Measurements from ENCODE around the gene RXFP1. TPM values are rescaled to one million over a fixed set of nuclear protein-coding genes. Genes with fewer than 3 reads are reported as not detected.

RXFP1 gene
- total RNA-seq, 1 experiment from 2014 or later, result 0.48 TPM

DNA sequence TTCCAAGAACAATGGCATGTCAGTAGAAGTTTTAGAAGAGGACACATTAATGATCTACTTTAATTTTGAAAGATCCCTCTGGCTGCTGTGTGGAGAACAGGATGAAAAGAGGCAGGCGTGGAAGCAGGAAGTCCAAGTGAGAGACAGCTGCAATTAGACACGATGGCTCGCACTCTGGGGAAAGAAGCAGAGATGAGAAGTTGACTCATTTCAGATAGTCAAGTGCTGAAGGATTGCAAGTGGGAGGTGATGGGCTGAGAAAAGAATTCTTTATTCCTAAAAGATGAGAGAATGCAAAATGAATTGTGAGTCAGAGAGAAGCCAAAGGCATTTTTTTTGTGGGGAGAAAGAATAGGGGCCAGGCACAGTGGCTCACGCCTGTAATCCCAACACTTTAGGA is 16.5 kb downstream of the RXFP1 start (continued):
- TF ChIP-seq ZNF281 (CRISPR knock-in tag; IDR thresholded peaks at IDR 0.05), result no peak
- no peak for TF ChIP-seq CREB1 (CRISPR knock-in tag; IDR thresholded peaks at IDR 0.05)

- POLR2A ChIA-PET, result no interaction called here
- ATAC-seq, result no peak
Observed at GRCh38 chr4:158538911-158539310, 17.2 kb downstream of the RXFP1 start.

DNA sequence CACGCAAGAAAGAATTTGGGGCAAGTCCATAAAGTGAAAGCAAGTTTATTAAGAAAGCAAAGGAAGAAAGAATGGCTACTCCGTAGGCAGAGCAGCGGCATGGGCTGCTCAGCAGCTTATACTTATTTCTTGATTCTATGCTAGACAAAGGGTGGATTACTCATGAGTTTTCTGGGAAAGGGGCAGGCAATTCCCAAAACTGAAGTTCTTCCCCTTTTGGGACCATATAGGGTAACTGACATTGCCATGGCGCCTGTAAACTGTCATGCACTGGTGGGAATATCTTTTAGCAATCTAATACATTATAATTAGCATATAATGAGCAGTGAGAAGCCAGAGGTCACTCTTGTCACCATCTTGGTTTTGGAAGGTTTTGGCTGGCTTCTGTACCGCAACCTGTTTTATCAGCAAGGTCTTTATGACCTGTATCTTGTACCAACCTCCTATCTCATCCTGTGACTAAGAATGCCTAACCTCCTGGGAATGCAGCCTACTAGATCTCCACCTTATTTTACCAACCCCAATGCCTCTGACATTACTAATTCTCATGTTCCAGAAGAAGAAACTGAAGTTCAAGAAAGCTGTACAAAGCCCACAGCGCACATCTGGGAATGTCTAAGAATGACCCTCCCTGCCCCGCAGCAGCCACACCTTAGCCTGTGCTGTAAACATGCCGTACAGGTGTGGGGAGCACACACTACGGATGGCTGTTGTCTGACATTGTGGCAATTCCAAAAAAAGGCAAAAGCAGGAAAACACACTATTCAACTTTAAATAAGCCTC is 18.6 kb downstream of the RXFP1 start:
- Mint-ChIP-seq H3K4me3 (no peak overlapping the region), H3K4me1 (peaks cover 20% of the 10 kb centered on the region), H3K36me3 (peaks cover 1% of the 10 kb centered on the region; the same call in 1 of the 2 replicates), H3K27me3 (ENCODE audit: low read depth) (no peaks in the 10 kb centered on the region), H3K9me3 (peaks cover 2% of the 10 kb centered on the region; the same call in 1 of the 2 replicates), H3K27ac (no peak overlapping the region)
- DNase-seq (ENCODE audit: low spot score) (no peak), ATAC-seq (no peak)
- ChIA-PET POLR2A (no interaction called here), CTCF (no interaction called here)
- TF ChIP-seq SMAD3 (CRISPR knock-in tag; IDR thresholded peaks at IDR 0.05; ENCODE audit: borderline replicate concordance) (no peak), JAZF1 (CRISPR knock-in tag; IDR thresholded peaks at IDR 0.05) (no peak)
- TF ChIP-seq, protein P1, sequence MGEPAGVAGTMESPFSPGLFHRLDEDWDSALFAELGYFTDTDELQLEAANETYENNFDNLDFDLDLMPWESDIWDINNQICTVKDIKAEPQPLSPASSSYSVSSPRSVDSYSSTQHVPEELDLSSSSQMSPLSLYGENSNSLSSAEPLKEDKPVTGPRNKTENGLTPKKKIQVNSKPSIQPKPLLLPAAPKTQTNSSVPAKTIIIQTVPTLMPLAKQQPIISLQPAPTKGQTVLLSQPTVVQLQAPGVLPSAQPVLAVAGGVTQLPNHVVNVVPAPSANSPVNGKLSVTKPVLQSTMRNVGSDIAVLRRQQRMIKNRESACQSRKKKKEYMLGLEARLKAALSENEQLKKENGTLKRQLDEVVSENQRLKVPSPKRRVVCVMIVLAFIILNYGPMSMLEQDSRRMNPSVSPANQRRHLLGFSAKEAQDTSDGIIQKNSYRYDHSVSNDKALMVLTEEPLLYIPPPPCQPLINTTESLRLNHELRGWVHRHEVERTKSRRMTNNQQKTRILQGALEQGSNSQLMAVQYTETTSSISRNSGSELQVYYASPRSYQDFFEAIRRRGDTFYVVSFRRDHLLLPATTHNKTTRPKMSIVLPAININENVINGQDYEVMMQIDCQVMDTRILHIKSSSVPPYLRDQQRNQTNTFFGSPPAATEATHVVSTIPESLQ (CRISPR knock-in tag; IDR thresholded peaks at IDR 0.05), result no peak

More at GRCh38 chr4:158538911-158539310, 17.2 kb downstream of the RXFP1 start:
- DNase-seq (ENCODE audit: low spot score), result no peak
- Mint-ChIP-seq H3K4me1 (peaks cover 23% of the 10 kb centered on the region), H3K27me3 (ENCODE audit: low read depth) (no peaks in the 10 kb centered on the region), H3K36me3 (no peaks in the 10 kb centered on the region), H3K4me3 (no peak overlapping the region), H3K9me3 (no peaks in the 10 kb centered on the region), H3K27ac (no peak overlapping the region)
- CTCF ChIA-PET, result no interaction called here
- TF ChIP-seq ZNF232 (CRISPR knock-in tag; IDR thresholded peaks at IDR 0.05) (no peak), GTF2I (CRISPR knock-in tag; conservative IDR thresholded peaks at IDR 0.05) (no peak), ZNF317 (CRISPR knock-in tag; IDR thresholded peaks at IDR 0.05; ENCODE audit: borderline replicate concordance, low read depth) (no peak), RORB (CRISPR knock-in tag; IDR thresholded peaks at IDR 0.05) (no peak), JUN (CRISPR knock-in tag; IDR thresholded peaks at IDR 0.05) (no peak), FOXK1 (CRISPR knock-in tag; IDR thresholded peaks at IDR 0.05) (no peak), MAX (CRISPR knock-in tag; IDR thresholded peaks at IDR 0.05) (no peak), ZNF263 (CRISPR knock-in tag; IDR thresholded peaks at IDR 0.05; ENCODE audit: low read depth) (no peak), TEAD4 (CRISPR knock-in tag; IDR thresholded peaks at IDR 0.05) (no peak), NFYB (CRISPR knock-in tag; conservative IDR thresholded peaks at IDR 0.05; ENCODE audit: low read depth) (no peak)
- TF ChIP-seq, protein P2, sequence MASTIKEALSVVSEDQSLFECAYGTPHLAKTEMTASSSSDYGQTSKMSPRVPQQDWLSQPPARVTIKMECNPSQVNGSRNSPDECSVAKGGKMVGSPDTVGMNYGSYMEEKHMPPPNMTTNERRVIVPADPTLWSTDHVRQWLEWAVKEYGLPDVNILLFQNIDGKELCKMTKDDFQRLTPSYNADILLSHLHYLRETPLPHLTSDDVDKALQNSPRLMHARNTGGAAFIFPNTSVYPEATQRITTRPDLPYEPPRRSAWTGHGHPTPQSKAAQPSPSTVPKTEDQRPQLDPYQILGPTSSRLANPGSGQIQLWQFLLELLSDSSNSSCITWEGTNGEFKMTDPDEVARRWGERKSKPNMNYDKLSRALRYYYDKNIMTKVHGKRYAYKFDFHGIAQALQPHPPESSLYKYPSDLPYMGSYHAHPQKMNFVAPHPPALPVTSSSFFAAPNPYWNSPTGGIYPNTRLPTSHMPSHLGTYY (CRISPR knock-in tag; IDR thresholded peaks at IDR 0.05), result no peak

All from WTC11 (cell line).